GM06990 (cell line): ENCODE data around the gene QKI.

Source experiments
- DNase-seq: peaks from one replicate; pipeline ENCODE4 v3.0.0-alpha.2; 2011; ENCODE audit not compliant: insufficient read length; ENCODE audit errors: extremely low read depth
- H3K27me3 ChIP-seq: replicated peaks from 2 replicates; pipeline ENCODE4 v1.6.0; 2011; ENCODE audit warnings: low read length; ENCODE audit not compliant: control insufficient read depth, insufficient read depth
- H3K36me3 ChIP-seq: 2 replicates; pipeline ENCODE4 v1.5.1; 2011; ENCODE audit warnings: low read length; ENCODE audit not compliant: control insufficient read depth, insufficient read depth
- H3K4me3 ChIP-seq: replicated peaks from 2 replicates; pipeline ENCODE4 v1.5.1; 2011; ENCODE audit warnings: low read depth, mild to moderate bottlenecking, control low read depth, low read length
- TF ChIP-seq, protein P1 (sequence below): IDR thresholded peaks from 2 replicates; pipeline ENCODE4 v1.5.1; 2011; ENCODE audit warnings: low read length, control low read depth, mild to moderate bottlenecking, inconsistent platforms; ENCODE audit not compliant: insufficient read depth, poor library complexity, severe bottlenecking

Gene QKI

GRCh38 chr6:163387317-163387716 is 27.2 kb upstream of the QKI start:
- DNase-seq, result no peak
- Histone ChIP-seq H3K4me3 (no peak overlapping the region), H3K36me3 (no peaks in the 10 kb centered on the region), H3K27me3 (no peaks in the 10 kb centered on the region)
- TF ChIP-seq, protein P1, sequence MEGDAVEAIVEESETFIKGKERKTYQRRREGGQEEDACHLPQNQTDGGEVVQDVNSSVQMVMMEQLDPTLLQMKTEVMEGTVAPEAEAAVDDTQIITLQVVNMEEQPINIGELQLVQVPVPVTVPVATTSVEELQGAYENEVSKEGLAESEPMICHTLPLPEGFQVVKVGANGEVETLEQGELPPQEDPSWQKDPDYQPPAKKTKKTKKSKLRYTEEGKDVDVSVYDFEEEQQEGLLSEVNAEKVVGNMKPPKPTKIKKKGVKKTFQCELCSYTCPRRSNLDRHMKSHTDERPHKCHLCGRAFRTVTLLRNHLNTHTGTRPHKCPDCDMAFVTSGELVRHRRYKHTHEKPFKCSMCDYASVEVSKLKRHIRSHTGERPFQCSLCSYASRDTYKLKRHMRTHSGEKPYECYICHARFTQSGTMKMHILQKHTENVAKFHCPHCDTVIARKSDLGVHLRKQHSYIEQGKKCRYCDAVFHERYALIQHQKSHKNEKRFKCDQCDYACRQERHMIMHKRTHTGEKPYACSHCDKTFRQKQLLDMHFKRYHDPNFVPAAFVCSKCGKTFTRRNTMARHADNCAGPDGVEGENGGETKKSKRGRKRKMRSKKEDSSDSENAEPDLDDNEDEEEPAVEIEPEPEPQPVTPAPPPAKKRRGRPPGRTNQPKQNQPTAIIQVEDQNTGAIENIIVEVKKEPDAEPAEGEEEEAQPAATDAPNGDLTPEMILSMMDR, result no peak

- Histone ChIP-seq H3K27me3 (no peaks in the 10 kb centered on the region), H3K36me3 (no peaks in the 10 kb centered on the region), H3K4me3 (no peak overlapping the region)
- TF ChIP-seq, protein P1, result no peak
- no peak for DNase-seq
Observed at GRCh38 chr6:163389354-163389753, 25.2 kb upstream of the QKI start.

DNA sequence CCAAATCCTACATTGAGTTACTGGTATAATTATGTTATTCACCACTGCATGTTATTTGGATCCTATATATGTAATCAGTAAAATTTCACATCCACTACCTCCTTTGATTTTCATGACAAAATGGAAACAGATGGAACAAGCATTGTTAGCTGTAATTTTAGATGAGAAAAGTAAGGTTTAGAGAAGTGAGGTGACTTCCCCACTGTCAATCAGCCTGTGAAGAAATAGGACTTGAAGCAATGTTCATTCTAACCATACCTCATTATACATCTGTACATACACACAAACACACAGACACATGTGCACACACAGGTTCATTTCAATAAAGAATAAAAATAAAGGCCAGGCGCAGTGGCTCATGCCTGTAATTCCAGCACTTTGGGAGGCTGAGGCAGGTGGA is 23.7 kb upstream of the QKI start:
- no peak for DNase-seq
- no peak overlapping the region for H3K4me3 ChIP-seq
- no peaks in the 10 kb centered on the region for H3K36me3 ChIP-seq
- TF ChIP-seq, protein P1, result no peak
- H3K27me3 ChIP-seq, result no peaks in the 10 kb centered on the region

- TF ChIP-seq, protein P1, result no peak
- Histone ChIP-seq H3K27me3 (no peaks in the 10 kb centered on the region), H3K36me3 (no peaks in the 10 kb centered on the region), H3K4me3 (no peak overlapping the region)
- DNase-seq, result no peak
Observed at GRCh38 chr6:163391985-163392384, 22.5 kb upstream of the QKI start.

DNA sequence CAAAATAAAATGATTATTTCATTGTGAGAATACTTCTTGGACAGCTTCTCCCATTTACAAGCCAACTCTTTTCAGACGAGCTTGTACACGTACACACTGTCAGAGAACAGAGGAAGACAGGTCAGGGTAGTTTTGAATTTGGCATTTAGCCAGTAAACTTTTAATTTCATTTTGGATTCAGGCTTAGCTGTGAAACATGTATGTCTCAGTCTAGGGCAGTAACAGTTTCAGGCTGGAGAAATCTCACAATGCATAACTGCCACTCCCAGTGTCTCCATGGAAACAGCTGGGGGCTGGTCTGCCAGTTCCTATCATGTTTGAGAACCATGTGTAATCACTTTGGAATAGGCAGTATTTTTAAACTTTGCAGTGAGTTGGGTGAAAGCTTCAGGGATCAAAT is 22.0 kb upstream of the QKI start:
- H3K36me3 ChIP-seq, result no peaks in the 10 kb centered on the region
- TF ChIP-seq, protein P1, result no peak
- H3K4me3 ChIP-seq, result no peak overlapping the region
- no peaks in the 10 kb centered on the region for H3K27me3 ChIP-seq
- no peak for DNase-seq

DNA sequence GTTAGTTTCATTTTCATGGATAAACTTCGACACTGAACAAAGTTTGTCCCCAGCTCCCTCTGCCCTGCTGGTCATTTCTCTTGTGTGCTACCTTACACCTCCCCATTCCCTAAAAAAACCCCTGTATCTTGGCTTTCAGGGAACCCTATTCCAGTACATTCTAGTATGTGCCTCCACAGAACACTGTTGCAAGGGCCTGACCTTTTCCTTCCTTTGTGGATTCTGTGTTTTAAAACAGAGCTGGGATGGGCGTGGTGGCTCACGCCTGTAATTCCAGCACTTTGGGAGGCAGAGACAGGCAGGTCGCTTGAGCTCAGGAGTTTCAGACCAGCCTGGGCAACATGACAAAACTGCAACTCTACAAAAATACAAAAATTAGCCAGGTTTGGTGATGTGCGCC is 20.6 kb upstream of the QKI start:
- Histone ChIP-seq H3K36me3 (no peaks in the 10 kb centered on the region), H3K27me3 (no peaks in the 10 kb centered on the region), H3K4me3 (no peak overlapping the region)
- no peak for DNase-seq
- TF ChIP-seq, protein P1, result no peak
